ENCODE measurements around the gene DHRS7C. TPM values are rescaled to one million over a fixed set of nuclear protein-coding genes. Genes with fewer than 3 reads are reported as not detected.

The DHRS7C gene
- polyA plus RNA-seq, 3 donors = 1.3 TPM; not detected in 2

Other genes with a start within 250 kb of the DHRS7C start
- 10 to 100 TPM; 36.7 to 78.7 (median 55.6) TPM for gene STX8, start 215.8 kb downstream of the DHRS7C start, polyA plus RNA-seq
- gene CFAP52, start 214.9 kb downstream of the DHRS7C start, polyA plus RNA-seq = under 1 TPM in 1 of 3 donors, not detected in 2; 0.22 TPM
- 1 to 10 TPM in 1 of 3 donors, under 1 TPM in 2; 0.21 to 3.3 (median 0.79) TPM for gene USP43, start 146.1 kb downstream of the DHRS7C start, polyA plus RNA-seq
- gene GSG1L2, start 30.5 kb upstream of the DHRS7C start, polyA plus RNA-seq = not detected
- gene GLP2R, start 34.3 kb upstream of the DHRS7C start, polyA plus RNA-seq = 10 to 100 TPM in 1 of 3 donors, 1 to 10 TPM in 1, under 1 TPM in 1; 0.58 to 57.7 (median 4.4) TPM
- gene RCVRN, start 113.7 kb upstream of the DHRS7C start, polyA plus RNA-seq = 1 to 10 TPM in 1 of 3 donors, under 1 TPM in 2; 0.10 to 1.5 (median 0.56) TPM

All from adipose tissue (tissue), 3 donors.